Measurements from ENCODE around the gene OSBPL5.

GRCh38 chr11:3037945-3038271 is 127.2 kb downstream of the OSBPL5 start:
- TF ChIP-seq CTCF (IDR thresholded peaks at IDR 0.05) (no peak), POLR2A (IDR thresholded peaks at IDR 0.05) (no peak), POLR2AphosphoS5 (IDR thresholded peaks at IDR 0.05) (no peak)

Data from stomach (tissue), 4 donors.